LNCaP clone FGC (cell line): Measurements from ENCODE around the gene OMA1.
"Not testable (repeated sequence)": the region's sequence is repeated elsewhere in the genome, so short reads cannot be mapped to it uniquely, and the experiment has no call there.

Experiments used
- DNase-seq: peaks from one replicate; pipeline ENCODE4 v3.0.0-alpha.2; 2011; ENCODE audit warnings: low read depth
- H3K4me3 ChIP-seq: 2 replicates; pipeline ENCODE4 v1.5.1; 2011; ENCODE audit warnings: mild to moderate bottlenecking, low read depth, low read length, control low read depth
- TF ChIP-seq, protein P1 (sequence below): IDR thresholded peaks from 2 replicates; pipeline ENCODE4 v1.5.1; 2012; ENCODE audit warnings: mild to moderate bottlenecking; ENCODE audit not compliant: control insufficient read depth, insufficient read depth; ENCODE audit errors: extremely low read depth

Gene OMA1

DNA sequence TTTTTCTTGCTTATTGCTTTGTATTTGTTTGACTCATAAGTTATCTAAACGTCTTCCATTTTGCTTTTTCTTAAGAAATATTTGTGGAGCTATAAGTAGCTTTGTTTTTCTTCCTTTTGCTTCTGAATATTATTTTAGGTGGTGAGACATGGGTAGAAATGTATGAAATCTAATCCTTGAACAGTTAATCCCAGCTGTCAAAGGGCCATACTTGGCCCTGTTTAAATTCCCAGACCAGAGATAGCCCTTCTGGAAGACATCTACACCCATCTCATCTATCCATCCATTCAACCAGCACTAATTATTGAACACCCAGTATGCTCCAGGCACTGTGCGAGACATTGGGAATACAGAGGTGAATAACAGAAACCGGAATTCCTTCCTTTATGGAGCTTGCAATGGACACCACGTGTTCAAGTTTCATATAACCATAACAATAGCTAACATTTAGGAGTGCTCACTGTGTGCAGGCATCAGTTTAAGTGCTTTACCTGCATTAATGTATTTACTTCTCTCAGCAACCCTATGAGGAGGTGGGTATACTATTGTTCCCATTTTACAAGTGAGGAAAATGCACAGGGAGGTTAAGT is 21.8 kb upstream of the OMA1 start:
- no peak overlapping the region for H3K4me3 ChIP-seq
- TF ChIP-seq, protein P1, sequence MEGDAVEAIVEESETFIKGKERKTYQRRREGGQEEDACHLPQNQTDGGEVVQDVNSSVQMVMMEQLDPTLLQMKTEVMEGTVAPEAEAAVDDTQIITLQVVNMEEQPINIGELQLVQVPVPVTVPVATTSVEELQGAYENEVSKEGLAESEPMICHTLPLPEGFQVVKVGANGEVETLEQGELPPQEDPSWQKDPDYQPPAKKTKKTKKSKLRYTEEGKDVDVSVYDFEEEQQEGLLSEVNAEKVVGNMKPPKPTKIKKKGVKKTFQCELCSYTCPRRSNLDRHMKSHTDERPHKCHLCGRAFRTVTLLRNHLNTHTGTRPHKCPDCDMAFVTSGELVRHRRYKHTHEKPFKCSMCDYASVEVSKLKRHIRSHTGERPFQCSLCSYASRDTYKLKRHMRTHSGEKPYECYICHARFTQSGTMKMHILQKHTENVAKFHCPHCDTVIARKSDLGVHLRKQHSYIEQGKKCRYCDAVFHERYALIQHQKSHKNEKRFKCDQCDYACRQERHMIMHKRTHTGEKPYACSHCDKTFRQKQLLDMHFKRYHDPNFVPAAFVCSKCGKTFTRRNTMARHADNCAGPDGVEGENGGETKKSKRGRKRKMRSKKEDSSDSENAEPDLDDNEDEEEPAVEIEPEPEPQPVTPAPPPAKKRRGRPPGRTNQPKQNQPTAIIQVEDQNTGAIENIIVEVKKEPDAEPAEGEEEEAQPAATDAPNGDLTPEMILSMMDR, result no peak
- no peak for DNase-seq

GRCh38 chr1:58566339-58566738 is 19.8 kb upstream of the OMA1 start:
- TF ChIP-seq, protein P1, result no peak
- no peak overlapping the region for H3K4me3 ChIP-seq
- no peak for DNase-seq

- DNase-seq, H3K4me3 ChIP-seq: not testable (repeated sequence)
Measured at GRCh38 chr1:58563715-58564114, 17.2 kb upstream of the OMA1 start.

DNA sequence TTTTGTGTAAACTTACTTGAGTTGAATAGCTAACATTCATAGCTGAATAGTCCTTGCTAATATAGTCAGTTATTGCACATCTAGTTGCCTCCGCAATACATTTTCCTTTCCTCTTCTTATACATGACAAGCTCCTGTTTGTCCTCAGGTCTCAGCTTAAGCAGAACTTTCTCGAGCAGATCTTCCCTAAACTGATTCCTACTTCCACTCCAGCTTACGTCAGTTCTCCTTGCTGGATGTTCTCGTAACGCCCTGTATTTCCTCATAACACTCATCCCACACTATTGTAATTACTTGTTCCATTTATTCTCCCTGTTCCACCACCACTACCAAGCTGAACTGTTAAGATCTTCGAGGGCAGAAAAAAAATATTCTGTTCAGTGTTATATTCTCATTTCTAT is 15.1 kb upstream of the OMA1 start:
- TF ChIP-seq, protein P1, result no peak
- DNase-seq, result no peak
- H3K4me3 ChIP-seq, result no peak overlapping the region

- TF ChIP-seq, protein P1, result no peak
Measured at GRCh38 chr1:58555393-58555792, 8.9 kb upstream of the OMA1 start.

GRCh38 chr1:58551186-58552140 is 4.9 kb upstream of the OMA1 start:
- no peak for DNase-seq
- H3K4me3 ChIP-seq, result no peak overlapping the region
- TF ChIP-seq, protein P1, result no peak

More at GRCh38 chr1:58555393-58555792, 8.9 kb upstream of the OMA1 start:
- no peak overlapping the region for H3K4me3 ChIP-seq
- no peak for DNase-seq

- DNase-seq, H3K4me3 ChIP-seq: not testable (repeated sequence)
Measured at GRCh38 chr1:58549291-58549690, 2.8 kb upstream of the OMA1 start.

- H3K4me3 ChIP-seq, result no peak overlapping the region
- DNase-seq, result no peak
- TF ChIP-seq, protein P1, result no peak
Measured at GRCh38 chr1:58548371-58548770, 1.8 kb upstream of the OMA1 start.
